ACC112 (cell line): ENCODE measurements around the gene RIMS1.

ENCODE experiments used
- H2AFZ ChIP-seq: fragments of 200-600 bp; sonication (generic); one replicate; pipeline ENCODE4 v1.6.0; 2017; ENCODE audit warnings: antibody characterized with exemption, low read length; ENCODE audit not compliant: unreplicated experiment
- H3K27ac ChIP-seq: fragments of 200-600 bp; sonication (generic); 2 replicates; pipeline ENCODE4 v1.5.1; 2014; ENCODE audit warnings: low read depth, mild to moderate bottlenecking, antibody characterized with exemption, low read length, moderate library complexity
- H3K27me3 ChIP-seq: fragments of 200-600 bp; sonication (generic); 2 replicates; pipeline ENCODE4 v1.6.1; 2014; ENCODE audit warnings: mild to moderate bottlenecking, antibody characterized with exemption, low read length, moderate library complexity, mixed read lengths; ENCODE audit not compliant: insufficient read depth
- H3K36me3 ChIP-seq: fragments of 200-600 bp; sonication (generic); 2 replicates; pipeline ENCODE4 v1.6.1; 2016; ENCODE audit warnings: mild to moderate bottlenecking, antibody characterized with exemption, low read length, moderate library complexity, mixed read lengths; ENCODE audit not compliant: insufficient read depth
- H3K4me1 ChIP-seq: fragments of 200-600 bp; sonication (generic); one replicate; pipeline ENCODE4 v1.6.1; 2016; ENCODE audit warnings: low read length, mixed read lengths; ENCODE audit not compliant: insufficient read depth, unreplicated experiment, control insufficient read depth
- H3K4me3 ChIP-seq: fragments of 200-600 bp; sonication (generic); 2 replicates; pipeline ENCODE4 v1.5.1; 2014; ENCODE audit warnings: mild to moderate bottlenecking, low read depth, low read length
- H3K79me2 ChIP-seq: fragments of 200-600 bp; sonication (generic); one replicate; pipeline ENCODE4 v1.6.0; 2016; ENCODE audit warnings: low read length; ENCODE audit not compliant: control insufficient read depth, unreplicated experiment, insufficient read depth

RIMS1 gene

DNA sequence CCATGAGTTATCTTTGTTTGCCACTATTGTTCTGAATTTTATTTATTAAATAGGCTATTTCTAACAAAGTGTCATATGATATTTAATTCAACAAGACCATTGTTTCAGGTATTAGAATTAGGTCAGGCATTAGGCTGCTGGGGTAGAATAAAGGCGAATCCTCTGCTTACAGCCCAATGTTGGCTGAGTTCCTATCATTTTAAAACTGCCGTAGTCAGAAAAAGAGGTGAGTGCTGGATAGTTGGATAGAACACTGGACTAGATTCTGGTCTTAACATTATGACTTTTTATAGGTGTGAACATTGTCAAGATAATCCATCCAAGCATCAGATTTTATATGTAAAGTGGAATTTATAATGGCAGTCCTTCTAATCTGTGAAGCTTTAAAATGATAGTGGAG lies 6.3 kb downstream of the RIMS1 start:
- H3K4me1 ChIP-seq = no peaks in the 10 kb centered on the region
- H3K36me3 ChIP-seq = no peaks in the 10 kb centered on the region
- H3K27ac ChIP-seq = no peak overlapping the region
- H3K79me2 ChIP-seq = no peaks in the 10 kb centered on the region
- no peak overlapping the region for H3K4me3 ChIP-seq
- H2AFZ ChIP-seq = no peak overlapping the region
- H3K27me3 ChIP-seq = peaks cover 64% of the 10 kb centered on the region

DNA sequence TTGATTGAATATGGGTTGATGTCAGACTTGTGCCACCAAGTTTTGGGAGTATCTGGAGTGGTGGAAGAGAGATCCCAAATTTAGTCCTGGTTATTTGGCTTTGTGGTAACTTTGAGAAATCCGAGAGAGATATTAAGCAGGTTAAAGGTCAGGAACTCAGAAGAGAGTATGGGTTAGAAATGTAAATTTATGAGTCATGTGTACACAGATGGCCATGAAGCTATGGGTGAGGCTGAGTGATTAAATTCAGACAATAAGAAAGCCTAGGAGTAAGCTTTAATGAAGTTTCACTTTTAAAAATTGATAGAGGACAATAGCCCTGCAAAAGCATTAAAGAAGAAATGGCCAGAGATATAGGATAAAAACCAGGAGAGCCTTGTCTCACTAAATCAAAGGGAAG lies 14.3 kb downstream of the RIMS1 start:
- H3K79me2 ChIP-seq = no peaks in the 10 kb centered on the region
- no peaks in the 10 kb centered on the region for H3K36me3 ChIP-seq
- no peak overlapping the region for H3K4me3 ChIP-seq
- H3K27ac ChIP-seq = no peak overlapping the region
- peaks cover 17% of the 10 kb centered on the region; the same call in 1 of the 2 replicates for H3K27me3 ChIP-seq
- H3K4me1 ChIP-seq = no peaks in the 10 kb centered on the region
- H2AFZ ChIP-seq = no peak overlapping the region

DNA sequence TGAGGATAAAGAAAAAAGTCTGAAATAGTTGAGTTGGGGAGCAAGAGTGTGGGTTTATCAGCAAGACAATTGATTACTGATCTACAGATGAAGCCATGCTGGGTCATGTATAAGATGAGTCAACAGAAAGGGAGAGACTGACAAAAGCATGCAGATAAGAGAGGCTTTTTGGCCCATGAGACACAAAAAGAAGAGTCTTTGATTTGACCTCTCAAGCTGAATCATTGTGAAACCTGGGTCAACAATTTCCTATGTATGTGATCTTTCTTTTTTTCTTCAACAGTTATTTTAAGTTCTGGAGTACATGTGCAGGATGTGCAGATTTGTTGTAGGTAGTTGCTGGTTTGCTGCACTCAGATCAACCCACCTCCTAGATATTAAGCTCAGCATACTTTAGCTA lies 15.9 kb downstream of the RIMS1 start:
- Histone ChIP-seq H3K4me3 (no peak overlapping the region), H3K27ac (no peak overlapping the region), H3K36me3 (no peaks in the 10 kb centered on the region), H3K27me3 (0 out of 2 replicates have a peak, but pooled peaks cover 3% of the 10 kb centered on the region), H2AFZ (no peak overlapping the region), H3K79me2 (no peaks in the 10 kb centered on the region), H3K4me1 (no peaks in the 10 kb centered on the region)

DNA sequence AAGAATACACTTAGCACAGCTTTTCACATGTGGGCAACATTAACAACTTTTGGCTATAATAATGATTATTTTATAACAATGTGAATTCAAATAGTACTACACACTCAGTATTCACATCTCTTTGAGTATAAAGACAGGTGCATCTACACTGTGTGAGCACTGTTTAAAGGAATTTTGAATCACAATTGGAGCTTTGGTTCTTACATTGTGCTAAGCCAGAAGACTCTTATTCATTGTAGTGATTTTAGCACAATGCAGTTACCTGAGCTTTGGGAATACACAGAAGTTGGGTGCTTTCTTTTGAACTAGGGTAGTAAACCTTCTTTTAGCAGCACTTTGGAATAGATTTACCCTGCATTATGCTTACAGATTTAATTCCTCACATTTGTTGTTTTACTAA lies 20.5 kb downstream of the RIMS1 start:
- H3K4me3 ChIP-seq = no peak overlapping the region
- no peaks in the 10 kb centered on the region for H3K36me3 ChIP-seq
- no peaks in the 10 kb centered on the region for H3K4me1 ChIP-seq
- H3K27ac ChIP-seq = no peak overlapping the region
- H2AFZ ChIP-seq = no peak overlapping the region
- no peaks in the 10 kb centered on the region for H3K27me3 ChIP-seq
- no peaks in the 10 kb centered on the region for H3K79me2 ChIP-seq

DNA sequence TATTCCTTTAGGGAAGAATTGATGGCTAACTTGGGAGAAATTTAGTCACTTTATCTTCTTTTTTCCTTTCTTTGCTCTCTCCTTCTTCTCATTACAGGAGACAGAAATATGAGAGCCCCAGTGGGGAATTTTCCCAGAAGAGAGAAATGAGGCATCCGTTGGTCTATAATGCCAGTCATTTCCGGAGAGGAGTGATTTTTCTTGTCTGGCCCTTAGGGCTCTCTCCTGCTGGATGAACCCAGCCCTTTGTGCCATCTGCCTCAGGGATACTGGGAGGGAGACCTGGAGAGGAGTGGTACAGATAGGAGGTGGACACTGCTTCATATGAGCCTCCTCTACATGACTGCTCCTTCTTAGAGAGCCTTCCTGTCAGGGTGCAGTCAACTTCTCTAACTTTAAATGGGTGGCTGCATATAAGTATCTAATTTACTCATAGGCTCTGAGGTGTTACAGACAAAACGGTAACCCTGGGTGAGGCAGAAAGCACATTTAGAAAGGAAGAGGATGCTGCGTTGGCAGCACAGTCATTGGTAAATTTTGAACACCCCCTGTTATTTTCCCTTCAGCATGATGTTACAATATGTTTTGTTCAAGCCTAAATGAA lies 21.9 kb downstream of the RIMS1 start:
- no peak overlapping the region for H2AFZ ChIP-seq
- no peaks in the 10 kb centered on the region for H3K27me3 ChIP-seq
- H3K4me1 ChIP-seq = no peaks in the 10 kb centered on the region
- no peaks in the 10 kb centered on the region for H3K79me2 ChIP-seq
- H3K27ac ChIP-seq = no peak overlapping the region
- no peak overlapping the region for H3K4me3 ChIP-seq
- H3K36me3 ChIP-seq = no peaks in the 10 kb centered on the region

DNA sequence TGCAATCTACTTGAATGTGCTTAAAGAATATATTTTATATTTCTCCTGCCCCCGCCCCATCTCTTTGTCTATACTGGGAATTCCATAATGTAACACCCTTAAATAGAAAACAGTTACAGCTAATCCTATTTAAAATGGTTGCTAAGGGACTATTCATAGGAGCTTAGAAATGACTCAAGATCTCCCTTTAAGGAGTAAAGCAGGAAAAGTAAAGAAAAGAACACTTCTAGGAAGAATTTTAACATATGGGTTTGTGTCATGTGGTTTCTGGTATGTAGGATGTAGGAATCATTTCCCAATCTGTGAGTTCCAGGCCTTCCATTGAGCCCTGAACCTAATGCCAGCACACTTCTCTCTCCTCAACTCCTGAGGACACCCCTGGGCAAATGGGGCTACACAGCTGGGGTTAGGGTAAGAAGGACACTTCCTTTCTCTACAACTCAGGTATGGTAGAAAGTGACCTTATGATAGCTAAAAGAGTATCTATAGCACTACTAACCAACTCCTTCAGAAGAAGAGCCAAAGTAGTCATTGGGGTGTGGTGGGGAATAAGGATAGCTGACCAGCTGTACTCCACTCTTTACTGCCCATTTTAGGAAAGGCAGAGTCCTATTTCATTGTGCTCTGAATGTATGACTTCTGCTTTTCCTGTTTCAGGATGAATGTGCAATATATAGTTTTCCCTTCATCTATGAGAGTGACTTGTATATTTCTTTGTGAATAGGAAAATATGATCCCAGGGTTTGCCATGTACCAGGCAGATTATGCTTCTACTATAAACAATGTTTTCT lies 27.3 kb downstream of the RIMS1 start:
- no peaks in the 10 kb centered on the region for H3K79me2 ChIP-seq
- H3K36me3 ChIP-seq = no peaks in the 10 kb centered on the region
- no peak overlapping the region for H2AFZ ChIP-seq
- H3K4me1 ChIP-seq = no peaks in the 10 kb centered on the region
- H3K27ac ChIP-seq = no peak overlapping the region
- H3K27me3 ChIP-seq = peaks cover 9% of the 10 kb centered on the region; the same call in 1 of the 2 replicates
- H3K4me3 ChIP-seq = no peak overlapping the region

DNA sequence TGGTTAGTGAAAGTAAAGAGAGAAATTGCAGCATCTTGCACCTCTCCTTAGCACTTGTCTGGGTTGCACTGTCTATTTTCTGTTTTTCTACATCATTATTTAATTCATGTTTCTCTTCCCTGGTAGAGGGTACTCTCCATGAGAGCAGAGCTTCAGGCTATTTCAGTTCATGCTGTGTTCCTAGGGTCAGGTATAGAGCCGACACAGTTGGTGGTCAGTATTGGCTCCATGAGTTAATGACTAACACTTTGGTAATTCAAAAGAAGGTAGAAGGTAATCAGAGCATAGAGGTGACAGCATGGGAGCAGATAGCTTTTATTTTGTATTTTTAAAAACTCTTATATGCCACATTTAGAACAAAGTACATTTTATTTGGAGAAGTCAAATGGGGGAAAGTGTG lies 42.7 kb downstream of the RIMS1 start:
- no peaks in the 10 kb centered on the region for H3K36me3 ChIP-seq
- no peak overlapping the region for H2AFZ ChIP-seq
- H3K27me3 ChIP-seq = peaks cover 40% of the 10 kb centered on the region
- H3K4me1 ChIP-seq = no peaks in the 10 kb centered on the region
- no peak overlapping the region for H3K27ac ChIP-seq
- no peaks in the 10 kb centered on the region for H3K79me2 ChIP-seq
- no peak overlapping the region for H3K4me3 ChIP-seq

DNA sequence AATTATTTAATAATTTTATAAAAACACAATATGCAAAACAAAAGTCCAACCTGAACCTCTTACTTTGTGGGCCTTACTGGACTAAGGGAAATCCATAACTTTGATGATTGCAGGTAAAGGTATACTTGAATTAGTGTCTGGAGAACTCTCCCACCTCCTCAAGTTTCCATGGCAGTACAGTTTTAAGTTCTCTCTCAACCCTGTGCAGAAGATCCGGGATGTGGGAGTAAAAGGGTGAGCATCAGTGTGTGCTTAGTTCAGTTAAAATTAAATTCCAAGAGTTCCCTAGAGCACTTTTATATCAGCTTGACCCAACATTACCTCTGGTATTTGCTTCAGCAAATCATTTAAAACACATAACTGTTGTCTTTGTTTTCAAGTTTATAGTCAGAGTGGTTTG lies 47.5 kb downstream of the RIMS1 start:
- no peaks in the 10 kb centered on the region for H3K36me3 ChIP-seq
- no peak overlapping the region for H3K4me3 ChIP-seq
- H3K4me1 ChIP-seq = no peaks in the 10 kb centered on the region
- H3K27ac ChIP-seq = no peak overlapping the region
- H2AFZ ChIP-seq = no peak overlapping the region
- peaks cover 37% of the 10 kb centered on the region for H3K27me3 ChIP-seq
- H3K79me2 ChIP-seq = no peaks in the 10 kb centered on the region

DNA sequence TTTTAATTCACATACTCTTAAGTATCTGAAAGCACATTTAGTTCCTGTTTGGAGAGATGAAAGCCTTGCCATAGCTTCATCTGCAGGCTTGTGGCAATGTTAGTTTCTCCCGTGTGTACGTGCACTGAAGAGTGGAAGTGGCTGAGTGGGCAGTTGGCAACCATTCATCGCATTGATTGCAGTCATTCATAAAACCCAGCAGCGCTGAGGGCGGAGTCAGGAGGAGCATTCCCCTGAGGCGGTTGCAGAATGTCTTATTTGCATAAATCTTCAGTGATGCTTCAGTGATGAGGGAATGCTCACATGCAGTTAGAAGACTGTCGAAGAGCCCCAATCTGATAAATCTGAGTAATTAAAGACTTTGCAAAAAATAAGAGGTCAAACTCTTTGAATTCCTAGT lies 79.1 kb downstream of the RIMS1 start:
- Histone ChIP-seq H3K27me3 (peaks cover 26% of the 10 kb centered on the region), H3K36me3 (no peaks in the 10 kb centered on the region), H3K4me1 (no peaks in the 10 kb centered on the region), H2AFZ (no peak overlapping the region), H3K27ac (no peak overlapping the region), H3K4me3 (no peak overlapping the region), H3K79me2 (no peaks in the 10 kb centered on the region)

DNA sequence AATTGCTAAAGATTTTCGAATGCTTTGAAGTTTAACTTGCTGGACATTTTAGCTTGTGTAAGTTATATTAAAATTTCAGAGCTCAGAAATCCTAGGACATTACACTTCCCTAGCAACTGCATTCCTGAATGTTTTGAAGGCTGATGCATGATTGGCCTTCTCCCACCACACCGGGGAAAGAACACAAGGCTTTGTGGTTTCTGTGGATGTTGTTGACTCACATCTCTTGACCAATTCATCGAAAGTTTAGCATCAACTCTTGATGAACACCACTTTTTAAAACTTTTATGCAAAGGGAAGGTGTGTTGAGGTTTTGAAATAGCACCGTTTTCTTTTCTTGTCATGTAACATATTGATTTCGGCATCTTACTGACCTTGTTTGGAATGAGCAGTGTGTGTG lies 81.1 kb downstream of the RIMS1 start:
- Histone ChIP-seq H3K4me1 (no peaks in the 10 kb centered on the region), H3K27ac (no peak overlapping the region), H3K79me2 (no peaks in the 10 kb centered on the region)

DNA sequence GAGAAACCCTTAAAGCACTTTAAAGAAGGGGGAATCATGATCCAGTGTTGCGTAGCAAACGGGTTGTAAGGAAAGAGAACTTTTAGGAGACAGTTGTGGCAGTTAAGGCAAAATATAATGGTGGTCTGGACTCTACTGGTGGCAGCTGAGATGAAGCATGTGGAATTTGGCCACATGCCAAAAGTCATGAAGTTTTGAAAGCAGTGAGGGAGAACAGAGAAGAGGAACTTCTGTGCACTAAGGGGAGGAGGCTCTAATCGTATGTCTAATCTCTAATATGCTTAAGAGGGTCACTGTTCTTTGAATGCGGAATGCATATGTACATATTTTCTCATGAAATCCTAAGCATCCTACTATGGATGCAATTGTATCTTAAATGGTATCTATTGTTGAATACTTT lies 91.5 kb downstream of the RIMS1 start:
- no peak overlapping the region for H3K4me3 ChIP-seq
- no peaks in the 10 kb centered on the region for H3K79me2 ChIP-seq
- no peaks in the 10 kb centered on the region for H3K4me1 ChIP-seq
- H3K27me3 ChIP-seq = no peaks in the 10 kb centered on the region
- H2AFZ ChIP-seq = no peak overlapping the region
- H3K27ac ChIP-seq = no peak overlapping the region
- no peaks in the 10 kb centered on the region for H3K36me3 ChIP-seq

More for the DNA sequence above, 81.1 kb downstream of the RIMS1 start:
- H3K27me3 ChIP-seq = peaks cover 30% of the 10 kb centered on the region
- H3K4me3 ChIP-seq = no peak overlapping the region
- H3K36me3 ChIP-seq = no peaks in the 10 kb centered on the region
- no peak overlapping the region for H2AFZ ChIP-seq
